Astrocyte of the cerebellum (primary cell): ENCODE data around the gene TENM4.

Experiments used
- DNase-seq: peaks from one replicate; pipeline ENCODE4 v3.0.0-alpha.2; 2011; ENCODE audit warnings: low read depth
- H3K4me3 ChIP-seq: 2 replicates; pipeline ENCODE4 v1.5.1; 2011; ENCODE audit warnings: mild to moderate bottlenecking, low read depth, low read length, moderate library complexity
- in situ Hi-C: cut with HindIII; loops from 2 replicates; pipeline ENCODE4 v1.10.0; 2017; ENCODE audit warnings: low sequenced_read_pairs
- TF ChIP-seq, protein P1 (sequence below): IDR thresholded peaks from 2 replicates; pipeline ENCODE4 v1.5.1; 2012; ENCODE audit warnings: low read length, low read depth, moderate library complexity, mild to moderate bottlenecking; ENCODE audit errors: missing control alignments

The TENM4 gene

DNA sequence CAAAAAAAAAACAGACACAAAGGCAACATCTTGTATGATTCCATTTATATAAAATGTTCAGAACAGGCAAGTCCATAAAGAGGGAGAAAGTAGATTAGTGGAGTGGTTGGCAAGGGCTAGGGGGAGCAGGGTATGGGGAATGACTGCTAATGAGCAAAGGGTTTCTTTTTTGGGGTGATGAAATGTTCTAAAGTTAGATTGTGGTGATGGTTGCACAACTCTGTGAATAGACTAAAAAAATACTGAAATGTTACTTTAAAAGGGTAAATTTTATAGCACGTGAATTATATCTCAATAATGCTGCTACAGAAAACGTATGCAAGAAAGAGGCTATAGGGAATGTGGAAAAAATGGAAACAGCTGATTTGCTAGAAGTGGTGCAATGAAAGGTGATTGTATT lies 155.1 kb downstream of the TENM4 start:
- no peak overlapping the region for H3K4me3 ChIP-seq
- in situ Hi-C loops: no loop called here
- no peak for DNase-seq
- TF ChIP-seq, protein P1, sequence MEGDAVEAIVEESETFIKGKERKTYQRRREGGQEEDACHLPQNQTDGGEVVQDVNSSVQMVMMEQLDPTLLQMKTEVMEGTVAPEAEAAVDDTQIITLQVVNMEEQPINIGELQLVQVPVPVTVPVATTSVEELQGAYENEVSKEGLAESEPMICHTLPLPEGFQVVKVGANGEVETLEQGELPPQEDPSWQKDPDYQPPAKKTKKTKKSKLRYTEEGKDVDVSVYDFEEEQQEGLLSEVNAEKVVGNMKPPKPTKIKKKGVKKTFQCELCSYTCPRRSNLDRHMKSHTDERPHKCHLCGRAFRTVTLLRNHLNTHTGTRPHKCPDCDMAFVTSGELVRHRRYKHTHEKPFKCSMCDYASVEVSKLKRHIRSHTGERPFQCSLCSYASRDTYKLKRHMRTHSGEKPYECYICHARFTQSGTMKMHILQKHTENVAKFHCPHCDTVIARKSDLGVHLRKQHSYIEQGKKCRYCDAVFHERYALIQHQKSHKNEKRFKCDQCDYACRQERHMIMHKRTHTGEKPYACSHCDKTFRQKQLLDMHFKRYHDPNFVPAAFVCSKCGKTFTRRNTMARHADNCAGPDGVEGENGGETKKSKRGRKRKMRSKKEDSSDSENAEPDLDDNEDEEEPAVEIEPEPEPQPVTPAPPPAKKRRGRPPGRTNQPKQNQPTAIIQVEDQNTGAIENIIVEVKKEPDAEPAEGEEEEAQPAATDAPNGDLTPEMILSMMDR: no peak

DNA sequence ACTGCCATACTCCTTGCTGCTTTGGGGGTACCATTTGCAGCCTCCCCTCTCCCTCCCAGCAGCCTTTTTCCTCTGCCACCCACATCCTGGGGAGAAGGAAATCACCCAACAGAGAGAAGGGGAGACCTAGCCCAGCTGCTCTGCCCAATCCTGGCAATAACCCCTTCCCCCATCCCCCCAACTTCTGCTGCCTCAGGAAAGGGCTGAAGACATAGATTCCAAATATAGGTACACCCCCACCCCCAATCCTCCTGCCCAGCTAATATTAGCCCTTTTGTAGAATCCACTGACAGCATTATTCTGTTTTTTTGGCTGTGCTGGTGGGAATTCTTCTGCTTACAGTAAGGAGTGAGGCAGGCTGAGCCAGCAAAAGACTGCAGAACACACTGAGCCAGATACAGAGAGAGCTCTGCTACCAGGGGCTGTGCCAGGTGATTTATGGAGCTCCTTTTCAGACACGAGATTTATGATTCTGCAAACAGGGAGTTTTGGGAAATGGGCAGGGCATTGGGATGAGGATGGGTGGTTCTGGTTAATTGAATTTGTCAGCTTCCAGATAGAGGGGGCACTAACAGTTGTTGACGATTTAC lies 164.0 kb downstream of the TENM4 start:
- TF ChIP-seq, protein P1: no peak
- in situ Hi-C loops: no loop called here
- no peak overlapping the region for H3K4me3 ChIP-seq
- DNase-seq: no peak

DNA sequence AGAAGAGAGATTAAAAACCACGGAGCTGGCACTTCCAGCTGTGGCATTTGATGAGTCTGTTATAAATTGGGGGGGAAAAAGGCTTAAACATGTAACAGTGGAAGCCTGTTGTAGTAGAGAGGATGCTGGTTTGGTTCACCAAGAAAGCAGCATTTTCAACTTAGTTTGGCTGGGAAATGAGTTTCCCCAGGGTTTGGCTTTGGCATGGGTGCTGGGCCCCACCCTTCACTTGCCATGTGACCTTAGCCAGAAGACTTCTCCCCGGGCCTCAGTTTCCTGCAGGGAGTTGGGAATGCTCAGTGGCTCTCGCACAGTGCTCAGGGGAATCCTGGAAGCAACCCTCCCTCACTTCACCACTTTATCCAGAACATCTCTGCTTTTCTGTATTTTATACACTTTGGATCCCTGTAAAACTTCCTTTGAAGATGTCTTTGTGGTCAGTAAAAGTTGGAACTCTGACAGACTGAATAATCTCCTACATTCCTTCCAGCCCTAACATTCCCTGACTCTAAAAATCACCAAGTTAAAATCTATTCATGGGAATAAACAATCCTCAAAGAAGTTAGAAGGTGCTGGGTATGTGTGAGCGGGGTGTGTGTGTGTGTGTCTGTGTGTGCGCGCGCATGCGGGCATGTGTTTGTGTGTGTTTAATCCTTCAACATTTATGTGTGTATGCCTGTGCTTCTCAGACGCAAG lies 166.0 kb downstream of the TENM4 start:
- peak; percentile 71 for DNase-seq
- in situ Hi-C loops: no loop called here
- no peak overlapping the region for H3K4me3 ChIP-seq
- TF ChIP-seq, protein P1: no peak

DNA sequence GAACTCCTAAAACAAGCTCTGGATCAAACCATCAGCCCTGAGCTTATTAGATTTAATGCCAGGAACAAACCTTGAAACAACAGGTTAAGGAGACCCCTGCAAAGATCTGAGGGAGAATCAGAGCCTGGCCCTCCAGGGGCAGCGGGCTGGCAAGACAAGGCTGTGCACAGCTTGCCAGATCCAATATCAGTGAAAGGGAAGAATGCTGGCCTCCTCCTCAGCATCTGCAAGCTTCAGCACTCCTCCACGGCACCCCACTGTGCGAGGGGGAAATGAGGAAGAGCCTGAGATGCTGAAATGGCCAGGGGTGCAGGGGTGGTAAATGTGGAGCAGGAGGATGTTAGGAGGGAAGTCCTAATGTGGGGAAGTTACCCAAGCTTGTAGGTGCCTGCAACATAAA lies 167.0 kb downstream of the TENM4 start:
- no peak overlapping the region for H3K4me3 ChIP-seq
- in situ Hi-C loops: no loop called here
- TF ChIP-seq, protein P1: no peak
- no peak for DNase-seq

- in situ Hi-C loops: no loop called here
- TF ChIP-seq, protein P1: peak; percentile 3
- DNase-seq: no peak
- H3K4me3 ChIP-seq: no peak overlapping the region
Observed at GRCh38 chr11:79269611-79270307, 171.1 kb downstream of the TENM4 start.

DNA sequence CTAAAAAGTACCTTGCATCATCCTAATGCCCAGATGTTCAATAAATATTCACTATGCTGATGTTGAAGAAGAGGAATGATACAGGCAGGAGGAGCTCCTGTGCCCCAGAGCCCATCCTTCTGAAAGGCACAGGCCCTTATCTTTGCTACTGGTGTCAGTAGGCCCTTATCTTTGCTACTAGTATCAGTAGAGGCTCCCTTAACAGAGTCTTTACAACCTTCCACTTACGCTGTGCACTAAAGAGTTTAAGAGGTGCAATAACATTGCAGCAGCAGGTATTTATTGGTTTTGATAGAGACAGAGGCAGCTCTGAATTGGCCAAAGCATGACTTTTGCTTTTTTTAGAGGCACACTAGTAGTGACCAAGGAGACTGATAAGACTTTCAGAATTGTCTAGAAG lies 174.4 kb downstream of the TENM4 start:
- in situ Hi-C loops: no loop called here
- TF ChIP-seq, protein P1: no peak

More for the DNA sequence above, 174.4 kb downstream of the TENM4 start:
- DNase-seq: no peak
- H3K4me3 ChIP-seq: no peak overlapping the region
